Fibroblast of lung (primary cell): ENCODE data around the gene MAML2. TPM values are rescaled to one million over a fixed set of nuclear protein-coding genes. Genes with fewer than 3 reads are reported as not detected.

Experiments
- DNase-seq, 2 donors: peaks; one replicate each; pipeline versions ENCODE4 v3.0.0 to v3.0.0-alpha.2; 2010; ENCODE audit warnings: low read depth in 2 of 2
- H2AFZ ChIP-seq: 2 replicates; pipeline ENCODE4 v1.5.1; 2012; ENCODE audit warnings: low read length, control low read depth, inconsistent platforms
- H3K27ac ChIP-seq: 2 replicates; pipeline ENCODE4 v1.5.1; 2011; ENCODE audit warnings: low read length, control low read depth; ENCODE audit not compliant: insufficient read depth
- H3K27me3 ChIP-seq: 2 replicates; pipeline ENCODE4 v1.5.1; 2011; ENCODE audit warnings: mild to moderate bottlenecking, low read length; ENCODE audit not compliant: control insufficient read depth, insufficient read depth
- H3K36me3 ChIP-seq: 2 replicates; pipeline ENCODE4 v1.5.1; 2011; ENCODE audit warnings: low read length; ENCODE audit not compliant: control insufficient read depth, insufficient read depth
- H3K4me1 ChIP-seq: 2 replicates; pipeline ENCODE4 v1.5.1; 2011; ENCODE audit warnings: low read length; ENCODE audit not compliant: control insufficient read depth, insufficient read depth; ENCODE audit errors: extremely low read depth
- H3K4me2 ChIP-seq: 2 replicates; pipeline ENCODE4 v1.5.1; 2011; ENCODE audit warnings: low read length, control low read depth; ENCODE audit not compliant: insufficient read depth; ENCODE audit errors: extremely low read depth
- H3K4me3 ChIP-seq, 4 experiments: fragments of 200-600 bp in 1 of 4; sonication (generic) in 1 of 4; replicated peaks in 1 of 4; 2 replicates each; pipeline ENCODE4 v1.5.1; 2011 to 2016; ENCODE audit warnings: low read length in 4 of 4, low read depth in 3 of 4, mild to moderate bottlenecking in 3 of 4, control low read depth in 2 of 4, inconsistent platforms in 1 of 4, mixed read lengths in 1 of 4; ENCODE audit not compliant: insufficient read depth in 1 of 4; ENCODE audit errors: control extremely low read depth in 1 of 4
- H3K79me2 ChIP-seq: 2 replicates; pipeline ENCODE4 v1.5.1; 2012; ENCODE audit warnings: mild to moderate bottlenecking, low read length, inconsistent platforms; ENCODE audit not compliant: control insufficient read depth, insufficient read depth
- H3K9ac ChIP-seq: 2 replicates; pipeline ENCODE4 v1.5.1; 2011; ENCODE audit warnings: mild to moderate bottlenecking, low read length, control low read depth; ENCODE audit not compliant: insufficient read depth
- H3K9me3 ChIP-seq: 2 replicates; pipeline ENCODE4 v1.5.1; 2012; ENCODE audit warnings: low read depth, low read length; ENCODE audit not compliant: control insufficient read depth, insufficient read depth
- H4K20me1 ChIP-seq: 2 replicates; pipeline ENCODE4 v1.5.1; 2011; ENCODE audit warnings: low read length; ENCODE audit not compliant: control insufficient read depth, insufficient read depth; ENCODE audit errors: extremely low read depth
- EZH2 ChIP-seq: IDR thresholded peaks from 2 replicates; pipeline ENCODE4 v1.5.1; 2012; ENCODE audit warnings: low read length, control low read depth, mild to moderate bottlenecking; ENCODE audit errors: missing control alignments
- polyA plus RNA-seq, 2 donors: library from polyadenylated mRNA; depleted of rRNA in 1 of 2; stranded (reverse) in 1 of 2; unstranded in 1 of 2; fragments of >200 nt; gene quantifications; 2 replicates each; pipeline ENCODE4 v1.2.1, GENCODE V29; 2011 to 2012; ENCODE audit warnings: missing spikeins in 1 of 2
- total RNA-seq: library from RNA; depleted of rRNA; stranded (reverse); fragments of >200 nt; gene quantifications from 2 replicates; pipeline ENCODE4 v1.2.1, GENCODE V29; 2014
- TF ChIP-seq, protein P1 (sequence below), 2 donors: IDR thresholded peaks in 1 of 2; conservative IDR thresholded peaks in 1 of 2; 1 replicate in 1 of 2; 2 replicates in 1 of 2; pipeline ENCODE4 v1.5.1; 2011 to 2012; ENCODE audit warnings: low read length in 2 of 2, control low read depth in 1 of 2, inconsistent platforms in 1 of 2, low read depth in 1 of 2, mild to moderate bottlenecking in 1 of 2

MAML2 gene
- total and polyA plus RNA-seq, 2 donors (not counting 1 experiment from before 2014, with no cell fraction given) = 13.0 to 19.0 TPM

DNA sequence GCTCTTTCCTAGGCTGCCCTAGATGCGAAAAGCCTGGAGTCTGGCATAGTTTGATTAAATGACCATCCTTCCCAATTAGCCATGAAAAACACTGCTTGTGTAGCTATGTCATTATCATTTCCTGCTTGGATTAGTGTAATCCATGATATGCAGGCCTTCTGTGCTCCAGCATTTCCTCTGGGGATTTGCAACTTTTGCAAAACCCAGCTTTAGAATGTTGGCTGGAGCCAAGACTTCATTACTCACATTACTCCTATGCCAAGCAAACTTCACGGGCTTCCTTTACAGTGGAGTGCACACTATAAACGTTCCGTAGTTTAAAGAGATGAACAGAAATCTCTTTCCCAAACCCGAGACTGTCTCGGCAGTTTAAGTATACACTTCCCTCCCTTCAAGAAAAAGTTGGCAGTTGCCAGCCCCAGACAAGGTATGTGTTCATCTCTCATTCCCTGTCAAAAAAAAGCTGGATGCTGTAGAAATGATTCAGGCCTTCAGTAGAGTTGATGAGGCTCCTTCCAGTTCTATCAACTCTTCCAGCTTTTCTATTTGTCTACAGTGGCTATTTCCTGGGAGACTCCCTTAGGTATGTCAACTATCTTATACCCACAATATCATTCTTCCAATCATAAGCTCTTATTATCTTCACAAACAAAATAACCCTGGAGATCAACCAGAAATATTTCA lies 180.0 kb downstream of the MAML2 start:
- Histone ChIP-seq H3K4me1 (peaks cover 18% of the 10 kb centered on the region), H3K4me2 (peak overlapping the region; percentile 51), H3K9me3 (no peaks in the 10 kb centered on the region), H3K4me3 (peak overlapping the region in 1 of 4 experiments; percentile 12), H3K9ac (no peak overlapping the region), H4K20me1 (no peaks in the 10 kb centered on the region), H3K27me3 (no peaks in the 10 kb centered on the region), H3K79me2 (peaks cover 11% of the 10 kb centered on the region), H3K27ac (peak overlapping the region; percentile 74), H2AFZ (no peak overlapping the region), H3K36me3 (no peaks in the 10 kb centered on the region)
- TF ChIP-seq EZH2 = no peak
- TF ChIP-seq, protein P1, sequence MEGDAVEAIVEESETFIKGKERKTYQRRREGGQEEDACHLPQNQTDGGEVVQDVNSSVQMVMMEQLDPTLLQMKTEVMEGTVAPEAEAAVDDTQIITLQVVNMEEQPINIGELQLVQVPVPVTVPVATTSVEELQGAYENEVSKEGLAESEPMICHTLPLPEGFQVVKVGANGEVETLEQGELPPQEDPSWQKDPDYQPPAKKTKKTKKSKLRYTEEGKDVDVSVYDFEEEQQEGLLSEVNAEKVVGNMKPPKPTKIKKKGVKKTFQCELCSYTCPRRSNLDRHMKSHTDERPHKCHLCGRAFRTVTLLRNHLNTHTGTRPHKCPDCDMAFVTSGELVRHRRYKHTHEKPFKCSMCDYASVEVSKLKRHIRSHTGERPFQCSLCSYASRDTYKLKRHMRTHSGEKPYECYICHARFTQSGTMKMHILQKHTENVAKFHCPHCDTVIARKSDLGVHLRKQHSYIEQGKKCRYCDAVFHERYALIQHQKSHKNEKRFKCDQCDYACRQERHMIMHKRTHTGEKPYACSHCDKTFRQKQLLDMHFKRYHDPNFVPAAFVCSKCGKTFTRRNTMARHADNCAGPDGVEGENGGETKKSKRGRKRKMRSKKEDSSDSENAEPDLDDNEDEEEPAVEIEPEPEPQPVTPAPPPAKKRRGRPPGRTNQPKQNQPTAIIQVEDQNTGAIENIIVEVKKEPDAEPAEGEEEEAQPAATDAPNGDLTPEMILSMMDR (conservative IDR thresholded peaks at IDR 0.05 in 1 of 2, IDR thresholded peaks at IDR 0.05 in 1 of 2; ENCODE audit: low read depth in 1 of 2, low read length in 2 of 2) = no peak
- peak; percentile 95 to 96 for DNase-seq

DNA sequence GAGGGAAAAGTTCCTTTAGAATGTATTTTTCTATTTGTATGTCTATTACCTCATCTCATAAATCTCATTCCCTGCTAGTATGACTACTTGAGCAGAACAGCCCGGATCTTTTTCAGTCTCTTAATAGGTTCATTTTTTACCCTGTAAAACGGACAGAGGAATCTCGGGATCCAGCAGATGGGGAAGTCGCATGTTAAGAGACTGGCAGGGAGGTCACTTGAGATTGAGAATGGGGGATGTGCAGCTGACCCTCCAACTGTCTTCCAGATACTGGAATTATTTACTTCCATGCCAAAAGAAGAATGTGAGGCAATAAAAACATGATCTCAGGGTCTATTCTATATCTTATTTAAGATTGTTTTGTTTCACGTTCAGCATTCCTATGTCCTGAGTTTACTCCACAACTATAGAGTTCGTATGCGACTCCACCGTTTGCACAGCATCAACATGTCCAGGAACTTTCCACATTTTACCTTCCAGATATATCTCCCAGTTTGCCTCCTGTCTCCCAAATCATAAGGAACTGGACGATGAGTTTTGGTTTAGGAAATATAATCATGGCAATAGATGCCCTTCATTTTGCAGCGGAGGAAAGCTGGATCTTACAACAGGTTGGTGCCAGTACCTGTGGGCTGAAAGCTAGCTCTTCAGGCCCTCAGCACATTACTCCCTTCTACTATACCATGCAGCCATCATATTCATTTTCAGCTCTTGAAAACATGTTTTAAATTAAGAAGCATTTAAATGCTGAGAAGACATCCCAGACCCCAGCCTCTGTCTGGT lies 181.5 kb downstream of the MAML2 start:
- Histone ChIP-seq H2AFZ (no peak overlapping the region), H4K20me1 (no peaks in the 10 kb centered on the region), H3K4me3 (no peak overlapping the region), H3K9me3 (no peaks in the 10 kb centered on the region), H3K27me3 (no peaks in the 10 kb centered on the region), H3K9ac (no peak overlapping the region), H3K27ac (peak overlapping the region; percentile 8), H3K4me2 (no peak overlapping the region), H3K4me1 (peaks cover 17% of the 10 kb centered on the region), H3K36me3 (no peaks in the 10 kb centered on the region), H3K79me2 (peaks cover 11% of the 10 kb centered on the region)
- DNase-seq = peak; percentile 55 to 70
- no peak for TF ChIP-seq EZH2

DNA sequence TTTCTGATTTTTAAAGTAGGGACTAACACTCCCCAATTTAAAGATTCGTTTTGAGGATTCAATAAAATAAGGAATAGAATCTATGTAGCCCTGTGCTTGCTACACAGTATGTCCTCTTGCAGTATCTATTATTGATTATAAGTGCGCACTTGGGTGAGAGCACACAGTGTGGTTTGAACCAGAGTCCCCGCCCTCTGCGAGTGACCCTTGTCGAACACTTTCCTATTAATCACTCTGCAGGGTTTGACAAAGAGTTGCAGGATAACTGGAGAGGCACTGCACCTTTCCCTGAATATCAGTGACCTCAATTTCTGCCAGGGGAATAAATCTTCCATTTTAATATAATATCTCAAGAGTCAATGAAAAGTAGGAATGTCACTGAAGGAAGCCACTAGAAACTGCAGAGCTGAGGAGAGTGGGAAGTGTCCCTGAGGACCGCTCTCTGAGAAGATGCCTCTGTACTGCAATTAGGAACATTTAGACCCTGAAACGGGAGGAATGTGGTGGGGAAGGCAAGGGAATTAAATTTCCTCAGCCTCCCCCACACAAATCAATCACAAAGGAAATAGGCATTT lies 182.2 kb downstream of the MAML2 start:
- H3K27ac ChIP-seq = peak overlapping the region; percentile 8
- H3K4me3 ChIP-seq = no peak overlapping the region
- H3K36me3 ChIP-seq = no peaks in the 10 kb centered on the region
- H3K9ac ChIP-seq = no peak overlapping the region
- H3K79me2 ChIP-seq = peaks cover 11% of the 10 kb centered on the region
- H3K9me3 ChIP-seq = no peaks in the 10 kb centered on the region
- no peaks in the 10 kb centered on the region for H4K20me1 ChIP-seq
- TF ChIP-seq, protein P1 (conservative IDR thresholded peaks at IDR 0.05 in 1 of 2, IDR thresholded peaks at IDR 0.05 in 1 of 2; ENCODE audit: low read depth in 1 of 2, low read length in 2 of 2) = no peak
- TF ChIP-seq EZH2 = no peak
- H3K4me2 ChIP-seq = no peak overlapping the region
- DNase-seq = no peak
- peaks cover 22% of the 10 kb centered on the region for H3K4me1 ChIP-seq
- no peaks in the 10 kb centered on the region for H3K27me3 ChIP-seq
- H2AFZ ChIP-seq = no peak overlapping the region
